GM03348 (cell line): ENCODE results near the gene TSPAN16.
"Not testable (repeated sequence)": the region's sequence is repeated elsewhere in the genome, so short reads cannot be mapped to it uniquely, and the experiment has no call there.

Experiments
- DNase-seq: peaks from one replicate; pipeline ENCODE4 v3.0.0; 2012; ENCODE audit warnings: low spot score

Gene TSPAN16

DNA sequence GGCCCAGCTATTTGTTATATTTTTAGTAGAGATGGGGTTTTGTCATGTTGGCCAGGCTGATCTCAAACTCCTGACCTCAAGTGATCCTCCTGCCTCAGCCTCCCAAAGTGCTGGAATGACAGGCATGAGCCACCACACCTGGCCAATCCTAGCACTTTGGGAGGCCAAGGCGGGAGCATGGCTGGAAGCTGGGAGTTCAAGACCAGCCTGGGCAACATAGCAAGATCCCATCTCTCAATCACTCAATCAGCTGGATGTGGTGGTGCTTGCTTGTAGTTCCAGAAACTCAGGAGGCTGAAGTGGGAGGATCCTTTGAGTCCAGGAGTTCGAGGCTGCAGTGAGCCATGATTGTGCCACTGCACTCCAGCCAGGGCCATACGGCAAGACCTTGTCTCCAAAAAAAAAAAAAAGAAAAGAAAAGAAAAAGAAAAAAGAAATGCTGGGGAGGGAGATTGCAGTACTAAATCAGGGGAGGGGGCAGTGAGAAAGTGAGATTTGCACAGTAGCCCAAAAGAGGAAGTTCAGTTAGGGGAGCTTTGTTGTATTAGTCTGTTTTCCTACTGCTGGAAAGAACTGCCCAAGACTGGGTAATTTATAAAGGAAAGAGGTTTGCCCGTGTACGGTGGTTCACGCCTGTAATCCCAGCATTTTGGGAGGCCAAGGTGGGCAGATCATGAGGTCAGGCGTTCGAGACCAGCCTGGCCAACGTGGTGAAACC lies 24.5 kb downstream of the TSPAN16 start:
- not testable (repeated sequence) for DNase-seq

DNA sequence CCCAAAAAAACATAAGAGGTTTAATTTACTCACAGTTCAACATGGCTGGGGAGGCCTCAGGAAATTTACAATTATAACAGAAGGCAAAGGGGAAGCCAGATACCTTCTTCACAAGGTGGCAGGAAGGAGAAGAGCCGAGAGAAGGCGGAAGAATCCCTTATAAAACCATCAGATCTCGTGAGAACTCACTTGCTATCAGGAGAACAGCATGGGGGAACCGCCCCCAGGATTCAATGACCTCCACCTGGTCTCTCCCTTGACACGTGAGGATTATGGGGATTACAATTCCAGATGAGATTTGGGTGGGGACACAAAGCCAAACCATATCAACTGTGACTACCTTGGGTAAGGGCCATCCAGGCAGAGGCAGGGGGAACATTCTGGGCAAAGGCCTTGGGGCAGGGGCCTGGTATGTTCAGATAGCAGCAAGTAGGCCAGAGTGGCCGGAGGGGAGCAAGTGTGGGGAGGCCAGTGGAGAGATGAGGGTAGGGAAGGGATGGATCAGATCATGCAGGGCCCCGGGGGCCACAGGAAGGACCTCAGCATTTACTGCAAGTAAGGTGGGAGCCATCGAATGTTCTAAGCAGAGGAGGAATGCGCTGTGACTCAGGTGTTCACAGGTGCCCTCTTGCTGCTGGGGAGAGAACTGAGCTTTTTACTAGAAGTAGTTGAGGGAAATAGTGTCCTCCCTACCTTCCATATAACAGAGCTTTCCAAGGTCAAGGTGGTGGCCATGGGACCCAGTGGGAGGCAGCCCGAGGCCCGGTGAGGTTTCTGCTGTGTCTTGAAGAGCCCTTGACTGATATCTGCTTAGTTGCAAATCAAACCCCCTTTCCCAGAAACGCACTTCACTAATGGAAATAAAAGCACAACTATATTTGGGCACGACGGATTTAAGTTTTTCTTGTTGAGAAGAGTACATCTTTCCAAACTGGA lies 25.5 kb downstream of the TSPAN16 start:
- DNase-seq: no peak

DNA sequence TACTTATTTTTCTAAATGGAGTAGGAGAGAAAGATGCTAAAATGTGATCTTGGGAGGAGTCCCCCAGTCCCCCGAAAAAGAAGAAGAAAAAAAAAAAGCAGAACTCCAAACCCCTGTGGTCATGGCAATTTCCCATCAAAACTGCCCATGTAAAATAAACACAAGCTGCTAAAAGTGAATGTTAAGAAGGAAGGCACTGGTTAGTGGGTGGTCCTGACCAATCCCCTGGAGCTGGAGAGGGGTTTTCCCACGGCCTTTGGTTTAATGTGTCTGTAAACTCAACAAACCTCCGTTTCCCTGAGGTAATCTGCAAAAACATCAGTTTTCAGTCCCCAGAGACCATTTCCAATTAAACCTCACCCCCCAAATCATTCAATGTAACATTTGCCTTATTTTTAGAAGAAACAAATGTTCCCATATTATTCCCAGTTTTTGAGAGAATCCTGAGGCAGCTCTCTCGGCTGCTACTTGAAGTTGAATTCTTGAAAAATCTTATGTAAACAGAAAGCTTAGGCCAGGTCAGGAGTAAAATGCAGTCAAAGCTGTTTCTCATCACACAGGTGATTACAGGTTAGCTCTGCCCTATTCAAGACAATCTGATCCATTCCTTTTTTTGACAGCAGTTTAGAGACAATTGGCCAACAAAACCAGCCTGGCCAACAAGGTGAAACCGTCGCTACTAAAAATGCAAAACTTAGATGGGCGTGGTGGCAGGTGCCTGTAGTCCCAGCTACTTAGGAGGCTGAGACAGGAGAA lies 26.5 kb downstream of the TSPAN16 start:
- no peak for DNase-seq

DNA sequence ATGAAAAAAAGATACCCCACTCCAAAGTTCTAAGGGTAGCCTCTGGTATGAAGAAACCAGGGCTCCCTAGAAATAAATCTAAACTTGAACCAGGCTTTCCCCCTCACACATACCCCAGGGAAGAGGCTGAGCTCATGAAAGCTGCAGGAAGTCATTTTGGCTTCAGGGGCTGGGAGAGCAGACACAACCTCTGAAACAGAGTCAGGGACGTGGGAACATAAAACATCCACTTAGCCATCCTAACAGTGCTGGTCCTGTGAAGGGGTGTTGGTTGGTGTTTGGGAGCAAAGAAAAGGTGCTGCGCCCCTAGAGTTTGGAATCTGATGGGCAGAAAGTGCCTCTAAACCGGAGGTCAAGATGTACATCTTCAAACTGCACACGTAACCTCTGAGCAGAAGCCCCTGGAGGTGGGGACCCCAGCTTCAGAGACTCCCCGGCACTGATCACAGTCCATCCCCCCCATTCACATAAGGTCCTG lies 27.7 kb downstream of the TSPAN16 start:
- DNase-seq: no peak

DNA sequence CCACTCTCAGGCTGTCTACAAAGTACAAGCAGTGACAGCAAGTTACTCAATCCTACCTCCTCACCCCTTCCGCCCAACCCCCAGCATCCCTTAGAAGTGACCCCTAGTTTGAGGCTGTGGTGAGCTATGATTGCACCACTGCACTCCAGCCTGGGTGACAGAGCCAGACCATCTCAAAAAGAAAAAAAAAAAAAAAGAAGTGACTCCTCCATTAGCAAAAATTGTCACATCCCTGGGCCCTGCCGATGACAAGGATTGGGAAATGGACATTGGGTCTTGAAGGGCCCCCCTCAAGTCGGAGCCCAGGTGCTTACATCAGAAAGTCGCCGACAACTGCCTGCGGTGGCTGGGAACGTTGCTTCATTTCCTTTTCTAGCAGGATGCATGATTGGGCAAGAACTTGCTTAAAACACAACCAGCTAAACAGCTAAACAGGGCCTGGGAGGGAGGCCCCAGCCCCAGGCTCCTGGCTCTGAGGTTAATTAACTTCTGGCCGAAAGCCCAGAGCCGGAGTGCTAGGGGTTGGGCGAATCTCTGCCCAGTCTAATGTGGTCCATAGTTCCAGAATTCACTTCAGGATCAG lies 28.2 kb downstream of the TSPAN16 start:
- DNase-seq: peak; percentile 94

DNA sequence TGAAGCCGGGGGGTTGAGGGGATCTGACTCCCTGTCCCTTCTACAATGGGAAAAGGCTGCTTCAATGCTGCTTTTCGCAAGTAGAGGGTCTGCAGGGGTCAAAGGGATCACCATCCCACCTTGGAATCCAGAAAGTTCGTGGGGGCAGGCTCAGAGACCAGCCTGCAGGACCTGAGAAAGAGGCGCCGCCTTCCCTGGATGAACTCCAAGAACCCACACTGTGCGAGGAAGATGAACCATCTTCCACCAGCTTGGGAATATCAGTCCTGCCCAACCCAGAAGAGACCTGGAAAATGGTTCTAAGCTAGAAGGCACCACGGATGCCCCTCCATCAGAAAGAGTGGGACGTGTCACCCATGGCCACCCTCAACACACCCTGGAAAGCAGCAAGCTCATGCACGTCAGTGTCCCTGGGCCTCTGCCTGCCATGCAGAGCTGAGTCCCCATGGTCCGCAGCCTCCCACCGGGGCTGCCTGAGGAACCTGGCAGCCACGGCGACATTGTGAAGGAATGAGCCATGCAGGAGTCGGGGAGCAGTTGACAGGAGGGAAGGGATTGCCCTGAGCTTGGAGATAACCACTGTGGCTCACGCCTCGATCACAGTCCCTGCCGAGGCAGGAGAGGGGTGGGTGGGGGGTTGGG lies 28.9 kb downstream of the TSPAN16 start:
- no peak for DNase-seq

DNA sequence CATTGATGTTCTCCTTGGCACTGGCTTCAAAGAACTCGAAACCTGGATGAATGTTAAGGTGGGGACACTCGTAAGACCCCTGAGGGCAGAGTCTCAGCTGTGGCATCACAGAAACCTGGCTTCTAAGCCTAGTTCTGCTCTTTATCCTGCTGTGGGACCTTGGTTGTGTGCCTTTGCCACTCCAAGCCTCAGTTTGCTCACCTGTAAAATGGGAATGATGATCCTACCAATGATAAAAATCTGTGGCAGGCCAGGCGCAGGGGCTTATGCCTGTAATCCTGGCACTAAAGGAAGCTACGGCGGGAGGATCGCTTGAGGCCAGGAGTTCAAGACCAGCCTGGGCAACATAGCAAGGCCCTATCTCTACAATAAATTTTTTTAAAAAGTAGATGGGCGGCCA lies 29.6 kb downstream of the TSPAN16 start:
- DNase-seq: no peak

DNA sequence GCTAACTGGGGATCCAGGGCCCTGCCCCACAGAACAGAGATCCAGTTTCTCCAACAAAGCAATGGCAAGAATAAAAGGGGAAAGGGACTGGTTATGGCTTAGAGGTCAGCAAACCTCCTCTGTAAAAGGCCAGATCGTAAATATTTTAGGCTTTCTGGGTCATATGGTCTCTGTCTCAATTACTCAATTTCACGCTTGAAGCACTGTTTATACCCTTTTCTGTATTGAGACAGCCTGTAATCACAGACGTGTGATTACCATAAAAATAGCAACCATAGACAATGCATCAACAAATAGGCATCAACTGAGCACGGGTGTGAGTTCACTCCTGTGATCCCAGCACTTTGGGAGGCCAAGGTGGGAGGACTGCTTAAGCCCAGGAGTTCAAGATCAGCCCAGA lies 34.2 kb downstream of the TSPAN16 start:
- no peak for DNase-seq

DNA sequence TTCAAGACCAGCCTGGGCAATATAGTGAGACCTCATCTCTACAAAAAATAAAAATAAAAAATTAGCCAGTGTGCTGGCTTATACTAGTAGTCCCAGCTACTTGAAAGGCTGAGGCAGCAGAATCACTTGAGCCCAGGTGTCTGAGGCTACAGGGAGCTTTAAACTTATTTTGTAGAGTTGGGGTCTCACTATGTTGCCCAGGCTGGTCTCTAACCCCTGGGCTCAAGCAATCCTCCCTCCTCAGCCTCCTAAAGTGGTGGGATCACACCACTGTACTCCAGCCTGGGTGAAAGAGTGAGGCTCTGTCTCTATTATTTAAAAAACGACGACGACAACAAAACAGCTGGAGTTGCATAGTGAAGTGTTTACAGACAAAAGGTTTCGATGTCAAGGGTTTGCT lies 35.5 kb downstream of the TSPAN16 start:
- no peak for DNase-seq

DNA sequence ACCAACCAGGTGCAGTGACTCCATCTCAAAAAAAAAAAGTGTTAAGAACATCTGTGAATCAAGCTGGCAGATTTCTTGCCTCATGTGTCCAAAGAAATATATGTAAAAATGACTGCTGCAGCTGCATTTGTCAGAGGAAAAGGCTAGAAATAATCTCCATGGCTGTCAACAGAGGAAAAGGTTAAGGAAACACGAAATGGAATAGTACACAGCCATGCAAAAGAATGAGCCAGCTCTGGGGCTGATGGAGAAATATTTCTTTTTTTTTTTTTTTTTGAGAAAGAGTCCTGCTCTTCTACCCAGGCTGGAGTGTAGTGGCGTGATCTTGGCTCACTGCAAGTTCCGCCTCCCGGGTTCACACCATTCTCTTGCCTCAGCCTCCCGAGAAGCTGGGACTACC lies 36.9 kb downstream of the TSPAN16 start:
- DNase-seq: no peak

DNA sequence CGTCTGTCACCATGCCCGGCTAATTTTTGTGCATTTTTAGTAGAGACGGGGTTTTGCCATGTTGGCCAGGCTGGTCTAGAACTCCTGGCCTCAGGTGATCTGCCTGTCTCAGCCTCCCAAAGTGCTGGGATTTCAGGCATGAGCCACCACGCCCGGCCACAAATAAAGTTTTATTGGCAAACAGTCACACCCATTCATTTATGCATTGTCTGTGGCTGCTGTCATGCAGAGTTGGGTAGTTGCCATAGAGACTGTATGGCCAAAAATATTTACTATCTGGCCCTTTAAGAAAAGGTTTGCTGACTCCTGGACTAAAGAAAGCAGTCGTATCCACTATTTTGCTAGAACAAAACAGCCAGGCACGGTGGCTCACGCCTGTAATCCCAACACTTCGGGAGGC lies 37.9 kb downstream of the TSPAN16 start:
- DNase-seq: not testable (repeated sequence)

DNA sequence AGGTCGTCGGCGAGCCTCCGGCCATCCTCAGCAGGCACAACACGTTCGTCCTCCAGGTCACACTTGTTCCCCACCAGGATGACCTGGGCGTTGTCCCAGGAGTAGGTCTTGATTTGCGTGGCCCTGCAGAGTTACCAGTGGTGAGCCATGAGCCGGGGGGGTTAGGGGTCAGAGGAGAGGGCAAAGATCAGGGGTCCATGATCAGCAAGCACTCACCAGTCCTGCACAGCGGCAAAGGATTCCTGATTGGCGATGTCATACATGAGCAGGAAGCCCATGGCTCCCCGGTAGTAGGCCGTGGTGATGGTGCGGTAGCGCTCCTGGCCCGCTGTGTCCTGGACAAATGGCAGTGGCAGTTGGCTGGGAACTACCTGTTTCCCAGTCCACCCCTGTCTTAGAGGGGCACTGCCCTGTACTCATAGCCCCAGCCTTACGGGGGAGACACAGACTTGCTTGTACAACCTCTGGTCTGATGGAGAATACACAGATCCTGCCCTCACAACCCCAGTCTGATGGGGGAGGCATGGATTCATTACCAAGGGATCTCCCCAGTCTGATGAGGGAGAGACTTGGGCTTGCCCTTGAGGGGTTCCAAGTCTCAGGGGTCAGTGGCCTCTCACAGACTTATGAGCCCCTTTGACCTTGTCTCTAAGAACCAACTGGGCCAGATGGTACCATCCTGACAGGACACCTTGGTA lies 39.6 kb downstream of the TSPAN16 start:
- DNase-seq: no peak

DNA sequence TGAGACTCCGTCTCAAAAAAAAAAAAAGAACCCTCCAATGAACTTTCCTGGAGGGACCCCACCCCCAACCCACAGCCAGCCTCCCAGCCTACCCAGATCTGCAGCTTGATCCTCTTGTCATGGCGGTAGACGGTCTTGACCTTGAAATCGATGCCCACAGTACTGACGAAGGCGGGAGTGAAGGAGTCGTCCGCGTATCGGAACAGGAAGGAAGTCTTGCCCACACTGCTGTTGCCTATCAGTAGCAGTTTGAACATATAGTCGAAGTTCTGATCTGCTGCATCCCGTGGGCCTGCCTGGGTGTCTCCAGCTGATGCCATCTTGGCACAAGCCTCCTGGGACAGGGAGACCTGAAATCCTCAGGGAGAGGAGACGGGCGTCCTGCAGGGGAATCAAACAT lies 41.1 kb downstream of the TSPAN16 start:
- DNase-seq: no peak

DNA sequence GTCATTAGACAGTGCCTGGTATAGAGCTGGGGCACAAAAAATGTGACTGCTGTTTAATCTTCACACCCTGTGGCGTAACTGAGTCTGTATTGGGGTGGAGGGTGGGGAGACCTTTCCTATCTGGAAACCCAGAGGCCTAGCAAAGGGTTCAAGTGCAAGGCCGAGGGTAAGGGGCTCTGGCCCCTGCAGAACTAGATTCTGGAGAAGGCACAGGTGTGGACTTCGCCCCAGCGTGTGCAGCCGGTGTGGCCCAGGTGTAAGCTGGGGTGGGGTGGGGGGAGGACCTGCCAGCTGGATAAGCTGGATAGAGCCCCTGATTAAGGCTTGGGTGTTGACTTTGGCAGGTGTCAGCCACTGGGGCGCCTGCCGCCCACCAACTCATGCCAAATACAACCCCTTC lies 42.2 kb downstream of the TSPAN16 start:
- no peak for DNase-seq

DNA sequence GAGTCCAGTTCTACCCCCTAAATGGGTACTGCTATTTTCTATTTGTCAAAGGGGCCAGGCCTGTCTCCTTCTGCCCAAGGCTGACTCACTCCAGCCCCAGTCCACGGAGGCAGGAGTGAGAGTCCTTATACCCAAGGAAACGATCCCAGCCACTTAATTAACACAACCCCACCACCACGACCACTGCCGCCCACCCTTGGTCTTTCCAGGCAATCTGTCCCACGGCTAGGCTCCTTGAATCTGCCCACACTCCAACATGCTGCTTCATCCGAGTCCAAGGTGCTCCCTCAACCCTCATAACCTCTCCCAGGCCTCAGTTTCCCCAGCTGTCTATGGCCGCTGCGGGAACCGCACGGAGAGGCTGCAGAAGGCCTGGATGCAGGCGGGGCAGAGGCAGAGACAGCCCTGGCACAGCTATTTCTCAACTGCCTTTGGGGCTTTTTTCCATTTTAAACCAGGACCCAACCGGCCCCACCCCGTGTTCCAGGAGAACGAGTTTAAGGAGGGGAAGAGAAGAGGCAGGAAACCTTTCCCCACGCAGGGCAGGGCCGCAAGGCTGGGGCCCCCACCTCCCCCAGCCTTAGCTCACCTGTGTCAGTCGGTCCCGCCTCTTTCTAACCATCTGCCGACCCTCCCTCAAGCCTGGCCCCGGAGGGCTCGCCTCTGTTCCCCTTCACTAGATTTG lies 42.8 kb downstream of the TSPAN16 start:
- DNase-seq: peak; percentile 32

DNA sequence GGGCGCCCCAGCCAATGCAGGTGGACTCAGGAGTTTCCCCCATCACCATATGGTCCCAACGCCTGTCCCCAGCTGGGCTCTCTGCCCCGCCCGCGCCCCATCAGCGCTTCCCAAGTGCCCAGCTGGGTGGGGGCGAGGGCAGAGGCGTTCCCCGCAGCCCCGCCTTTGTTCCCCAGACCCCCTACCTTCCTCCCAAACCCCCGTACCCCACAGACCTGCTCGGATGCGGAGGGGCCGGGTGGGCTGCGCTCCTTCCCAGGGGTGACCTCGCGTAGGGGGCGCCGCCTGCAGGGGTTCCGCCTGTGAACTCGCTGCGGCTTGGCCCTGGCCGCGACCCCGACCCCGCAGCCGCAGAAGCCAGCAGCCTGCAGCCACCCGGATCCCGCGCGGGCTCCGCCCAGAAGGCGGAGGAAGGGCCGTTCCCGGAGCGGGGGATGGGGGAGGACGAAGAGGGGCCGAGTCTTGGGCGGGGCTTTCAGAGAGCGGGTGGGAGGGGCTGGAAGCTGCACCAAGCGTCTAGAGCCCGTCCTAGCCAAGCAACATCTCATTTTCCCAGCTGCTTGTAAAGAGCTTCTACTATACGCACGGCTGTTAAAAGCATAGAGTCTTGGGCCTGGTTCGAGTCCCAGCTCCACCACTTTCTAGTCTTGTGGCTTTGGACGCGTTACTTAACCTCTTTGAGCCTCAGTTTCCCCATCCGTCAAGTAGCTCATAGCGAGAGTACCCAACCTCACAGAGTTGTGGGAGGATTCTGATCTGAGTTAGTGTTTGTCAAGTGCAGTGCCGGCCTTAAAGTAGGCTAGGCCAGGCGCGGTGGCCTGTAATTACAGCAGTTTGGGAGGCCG lies 43.5 kb downstream of the TSPAN16 start, which contains the start of gene RAB3D:
Gene RAB3D, minus strand, starts transcription at position 404 of the 845 bp plus-strand sequence. CDS start 2,258 bp downstream, outside the sequence.
- DNase-seq: peak; percentile 98

DNA sequence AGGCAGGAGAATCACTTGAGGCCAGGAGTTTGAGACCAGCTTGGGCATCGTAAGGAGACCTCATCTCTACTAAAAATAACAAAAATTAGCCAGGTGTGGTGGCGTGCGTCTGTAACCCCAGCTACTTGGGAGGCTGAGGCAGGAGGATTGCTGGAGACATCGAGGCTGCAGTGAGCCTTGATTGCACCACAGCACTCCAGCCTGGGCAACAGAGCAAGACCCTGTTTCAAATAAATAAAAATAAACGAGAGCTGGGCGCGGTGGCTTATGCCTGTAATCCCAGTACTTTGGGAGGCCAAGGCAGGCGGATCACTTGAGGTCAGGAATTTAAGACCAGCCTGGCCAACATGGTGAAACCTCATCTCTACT lies 44.1 kb downstream of the TSPAN16 start:
- DNase-seq: not testable (repeated sequence)

DNA sequence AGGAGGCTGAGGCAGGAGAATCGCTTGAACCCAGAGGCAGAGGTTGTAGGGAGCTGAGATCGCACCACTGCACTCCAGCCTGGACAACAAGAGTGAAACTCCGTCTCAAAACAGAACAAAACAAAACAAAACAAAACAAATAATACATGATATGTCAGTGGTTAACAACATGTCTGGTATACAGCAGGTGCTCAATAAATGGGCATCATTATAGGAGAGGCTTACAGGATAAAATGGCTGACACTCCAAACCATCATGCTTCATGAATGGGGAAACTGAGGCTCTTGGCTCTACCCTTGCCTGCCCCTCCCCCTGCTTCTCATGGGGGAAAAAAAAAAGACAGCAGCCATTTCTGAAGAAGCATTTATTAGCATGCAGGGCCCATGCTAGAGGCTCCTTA lies 46.5 kb downstream of the TSPAN16 start:
- DNase-seq: no peak

DNA sequence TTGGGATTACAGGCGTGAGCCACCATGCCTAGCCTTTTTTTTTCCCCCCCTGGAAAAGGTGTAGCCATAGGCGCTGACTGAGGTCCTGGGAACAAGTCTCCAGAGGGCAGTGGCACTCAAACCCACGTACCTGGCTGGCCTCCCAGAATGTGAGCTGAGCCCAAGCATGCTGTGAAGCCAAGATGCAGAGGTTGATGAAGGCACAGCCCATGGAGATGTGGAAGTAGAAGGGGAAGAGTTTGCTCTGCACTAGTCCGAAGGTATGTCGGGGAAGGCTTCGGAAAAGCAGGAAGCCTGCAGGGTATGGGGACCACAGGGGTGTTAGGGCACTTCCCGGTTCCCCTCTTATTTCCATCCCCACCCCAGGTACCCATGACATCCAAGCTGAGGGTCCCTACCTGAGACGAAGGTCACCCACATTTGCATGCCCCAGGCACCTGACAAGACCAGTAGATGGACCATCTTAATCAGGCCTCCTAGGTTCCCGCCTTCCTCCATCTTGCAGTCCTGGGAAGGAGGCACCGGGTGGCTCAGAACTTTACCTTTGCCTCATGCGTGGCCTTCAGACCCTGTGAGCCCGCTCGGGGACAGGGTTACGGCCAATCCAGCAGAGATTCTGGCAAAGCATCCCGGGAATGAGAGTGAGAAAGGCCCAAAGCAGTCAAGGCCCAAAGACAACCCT lies 49.3 kb downstream of the TSPAN16 start:
- DNase-seq: no peak
